GM23338 (cell line): ENCODE measurements around the gene SYT10. TPM values are rescaled to one million over a fixed set of nuclear protein-coding genes. Genes with fewer than 3 reads are reported as not detected.

Experiments
- ATAC-seq: fragments of 200-7000 bp; cut with Tn5 transposase; 3 replicates; pipeline ENCODE4 v1.9.1; 2020
- DNase-seq: peaks from one replicate; pipeline ENCODE4 v3.0.0-alpha.2; 2015; ENCODE audit warnings: low spot score
- H2AFZ ChIP-seq: fragments of 200-600 bp; sonication (generic); 2 replicates; pipeline ENCODE4 v1.8.0; 2016; ENCODE audit warnings: antibody characterized with exemption, mild to moderate bottlenecking, moderate library complexity
- H3F3A ChIP-seq: fragments of 200-600 bp; sonication (generic); replicated peaks from 2 replicates; pipeline ENCODE4 v1.8.0; 2017; ENCODE audit warnings: antibody characterized with exemption, mixed run types, low read depth
- H3K27ac ChIP-seq: fragments of 200-600 bp; sonication (generic); 2 replicates; pipeline ENCODE4 v1.6.1; 2016; ENCODE audit warnings: low read depth
- H3K27me3 ChIP-seq: fragments of 200-600 bp; sonication (generic); 2 replicates; pipeline ENCODE4 v1.8.0; 2016; ENCODE audit warnings: mild to moderate bottlenecking, mixed run types, moderate library complexity; ENCODE audit not compliant: insufficient read depth
- H3K36me3 ChIP-seq: fragments of 200-600 bp; sonication (generic); 2 replicates; pipeline ENCODE4 v1.8.0; 2016; ENCODE audit warnings: mild to moderate bottlenecking; ENCODE audit not compliant: insufficient read depth
- H3K4me1 ChIP-seq: fragments of 200-600 bp; sonication (generic); 2 replicates; pipeline ENCODE4 v1.8.0; 2016; ENCODE audit warnings: mild to moderate bottlenecking, moderate library complexity; ENCODE audit not compliant: insufficient read depth
- H3K4me2 ChIP-seq: fragments of 200-600 bp; sonication (generic); 2 replicates; pipeline ENCODE4 v1.7.1; 2017; ENCODE audit warnings: mixed run types
- H3K4me3 ChIP-seq: fragments of 200-600 bp; sonication (generic); 2 replicates; pipeline ENCODE4 v1.6.1; 2016; ENCODE audit warnings: mixed run types
- H3K79me2 ChIP-seq: fragments of 200-600 bp; sonication (generic); replicated peaks from 2 replicates; pipeline ENCODE4 v1.8.0; 2017; ENCODE audit warnings: mild to moderate bottlenecking; ENCODE audit not compliant: insufficient read depth
- H3K9me2 ChIP-seq: fragments of 200-600 bp; sonication (generic); 2 replicates; pipeline ENCODE4 v1.8.0; 2017; ENCODE audit not compliant: insufficient read depth
- H4K20me1 ChIP-seq: fragments of 200-600 bp; sonication (generic); replicated peaks from 2 replicates; pipeline ENCODE4 v1.8.0; 2017; ENCODE audit warnings: mild to moderate bottlenecking; ENCODE audit not compliant: insufficient read depth
- H3K27ac Mint-ChIP-seq: 2 replicates; pipeline ENCODE4 v1.8.0; 2020; ENCODE audit warnings: inconsistent platforms, mild to moderate bottlenecking, moderate library complexity, mixed read lengths
- H3K27me3 Mint-ChIP-seq: 3 replicates; pipeline ENCODE4 v1.8.0; 2022; ENCODE audit warnings: low read depth, mild to moderate bottlenecking, moderate library complexity, mixed read lengths, inconsistent platforms; ENCODE audit not compliant: insufficient read depth, poor library complexity
- H3K36me3 Mint-ChIP-seq: 3 replicates; pipeline ENCODE4 v1.8.0; 2021; ENCODE audit warnings: low read depth, mild to moderate bottlenecking, inconsistent platforms, moderate library complexity, mixed read lengths
- H3K4me1 Mint-ChIP-seq: 3 replicates; pipeline ENCODE4 v1.8.0; 2020; ENCODE audit warnings: mild to moderate bottlenecking, inconsistent platforms, mixed read lengths
- H3K4me3 Mint-ChIP-seq: 3 replicates; pipeline ENCODE4 v1.8.0; 2021; ENCODE audit warnings: moderate library complexity, mild to moderate bottlenecking, inconsistent platforms, mixed read lengths
- H3K9me3 Mint-ChIP-seq: 3 replicates; pipeline ENCODE4 v1.8.0; 2020; ENCODE audit warnings: moderate library complexity, mild to moderate bottlenecking, inconsistent platforms, mixed read lengths
- CTCF ChIP-seq, 2 experiments: fragments of 200-600 bp in 1 of 2; sonication (generic) in 1 of 2; conservative IDR thresholded peaks; 2 replicates each; pipeline versions ENCODE4 v1.5.1 to v1.6.1; 2016 to 2017; ENCODE audit warnings: antibody characterized with exemption in 2 of 2, low read depth in 2 of 2, mild to moderate bottlenecking in 2 of 2, moderate library complexity in 1 of 2
- ETS1 ChIP-seq: IDR thresholded peaks from 2 replicates; pipeline ENCODE4 v1.6.1; 2016; ENCODE audit warnings: antibody characterized with exemption
- EZH2 ChIP-seq: fragments of 200-600 bp; sonication (generic); IDR thresholded peaks from one replicate; pipeline ENCODE4 v1.8.0; 2017; ENCODE audit warnings: antibody characterized with exemption, mild to moderate bottlenecking, low read depth; ENCODE audit not compliant: unreplicated experiment
- EZH2phosphoT487 ChIP-seq: fragments of 200-600 bp; sonication (generic); IDR thresholded peaks from one replicate; pipeline ENCODE4 v1.8.1; 2018; ENCODE audit warnings: antibody characterized with exemption; ENCODE audit not compliant: unreplicated experiment
- JUNB ChIP-seq: IDR thresholded peaks from one replicate; pipeline ENCODE4 v1.6.1; 2016; ENCODE audit warnings: antibody characterized with exemption; ENCODE audit not compliant: unreplicated experiment
- REST ChIP-seq: IDR thresholded peaks from one replicate; pipeline ENCODE4 v1.6.1; 2018; ENCODE audit warnings: antibody characterized with exemption; ENCODE audit not compliant: unreplicated experiment
- STAT1 ChIP-seq: IDR thresholded peaks from one replicate; pipeline ENCODE4 v1.6.1; 2016; ENCODE audit warnings: antibody characterized with exemption; ENCODE audit not compliant: unreplicated experiment
- ZNF114 ChIP-seq: fragments of 250-450 bp; sonication (Bioruptor Pico); IDR thresholded peaks from 2 replicates; pipeline ENCODE4 v1.5.0; 2020; ENCODE audit warnings: mild to moderate bottlenecking, moderate library complexity
- ZNF331 ChIP-seq: fragments of 250-450 bp; sonication (Bioruptor Pico); IDR thresholded peaks from 2 replicates; pipeline ENCODE4 v1.5.0; 2020; ENCODE audit warnings: low read depth, mild to moderate bottlenecking, moderate library complexity
- ZNF462 ChIP-seq: fragments of 250-450 bp; sonication (Bioruptor Pico); IDR thresholded peaks from 2 replicates; pipeline ENCODE4 v1.5.0; 2020; ENCODE audit warnings: mild to moderate bottlenecking, moderate library complexity
- polyA plus RNA-seq: library from polyadenylated mRNA; unstranded; fragments of >200 nt; fragmentation: Nextera tagmentation; extraction: Ambion mirVana; gene quantifications from 2 replicates; pipeline ENCODE4 v1.2.1, GENCODE V29; 2016
- total RNA-seq: library from RNA; depleted of rRNA; stranded (reverse); fragments of >200 nt; shearing (Covaris generic); gene quantifications from 2 replicates; pipeline ENCODE4 v1.2.3, GENCODE V29; 2014

SYT10 gene
- total and polyA plus RNA-seq, 2 experiments from 2014 or later: 1.3 to 3.0 TPM

GRCh38 chr12:33455096-33455495, 15.5 kb upstream of the SYT10 start (continued):
- no peak for TF ChIP-seq JUNB
- no peak for TF ChIP-seq CTCF (conservative IDR thresholded peaks at IDR 0.05; ENCODE audit: low read depth in 2 of 2)
- no peak for TF ChIP-seq STAT1
- TF ChIP-seq ZNF331: no peak
- TF ChIP-seq ZNF114: no peak
- no peak for TF ChIP-seq ETS1
- no peak for TF ChIP-seq REST

- no peak overlapping the region for H3K4me3 Mint-ChIP-seq
- no peak for TF ChIP-seq JUNB
- no peak for TF ChIP-seq ZNF331
- TF ChIP-seq ZNF462 (CRISPR knock-in tag): no peak
- no peak for TF ChIP-seq ZNF114
- TF ChIP-seq CTCF (conservative IDR thresholded peaks at IDR 0.05; ENCODE audit: low read depth in 2 of 2): no peak
- TF ChIP-seq EZH2: no peak
- TF ChIP-seq EZH2phosphoT487: no peak
Measured at GRCh38 chr12:33450480-33450879, 10.9 kb upstream of the SYT10 start.

More at GRCh38 chr12:33450480-33450879, 10.9 kb upstream of the SYT10 start:
- Histone ChIP-seq H3F3A (no peaks in the 10 kb centered on the region), H3K9me2 (no peaks in the 10 kb centered on the region; the same call in 1 of the 2 replicates), H2AFZ (no peak overlapping the region), H4K20me1 (no peaks in the 10 kb centered on the region), H3K27ac (no peak overlapping the region), H3K4me3 (no peak overlapping the region), H3K36me3 (no peaks in the 10 kb centered on the region), H3K79me2 (no peaks in the 10 kb centered on the region), H3K4me1 (no peaks in the 10 kb centered on the region), H3K27me3 (no peaks in the 10 kb centered on the region), H3K4me2 (no peak overlapping the region)
- H3K9me3 Mint-ChIP-seq: no peaks in the 10 kb centered on the region
- H3K27ac Mint-ChIP-seq: no peak overlapping the region
- no peak for DNase-seq
- no peaks in the 10 kb centered on the region for H3K4me1 Mint-ChIP-seq
- no peaks in the 10 kb centered on the region for H3K27me3 Mint-ChIP-seq
- H3K36me3 Mint-ChIP-seq: no peaks in the 10 kb centered on the region
- no peak for ATAC-seq
